Colonic mucosa (tissue), 4 donors: ENCODE measurements around the gene TMEM143. TPM values are rescaled to one million over a fixed set of nuclear protein-coding genes. Genes with fewer than 3 reads are reported as not detected.
"Not testable (repeated sequence)": the region's sequence is repeated elsewhere in the genome, so short reads cannot be mapped to it uniquely, and the experiment has no call there.

ENCODE experiments used
- DNase-seq: peaks from one replicate; pipeline ENCODE4 v3.0.0-alpha.2; 2020
- H3K27ac ChIP-seq: fragments of 200-600 bp; one replicate; pipeline ENCODE4 v1.8.0; 2021
- H3K27me3 ChIP-seq: fragments of 200-600 bp; one replicate; pipeline ENCODE4 v1.8.0; 2021
- H3K36me3 ChIP-seq: fragments of 200-600 bp; one replicate; pipeline ENCODE4 v1.8.0; 2021
- H3K4me1 ChIP-seq: fragments of 200-600 bp; one replicate; pipeline ENCODE4 v1.8.0; 2021; ENCODE audit warnings: mild to moderate bottlenecking
- H3K4me3 ChIP-seq: fragments of 200-600 bp; one replicate; pipeline ENCODE4 v1.8.0; 2021
- H3K9ac ChIP-seq, 2 donors: one replicate each; pipeline ENCODE4 v1.7.0; 2013; ENCODE audit warnings: control low read depth in 2 of 2, low read depth in 2 of 2, low read length in 2 of 2
- H3K9me3 ChIP-seq: fragments of 200-600 bp; one replicate; pipeline ENCODE4 v1.8.0; 2021
- CTCF ChIP-seq: fragments of 200-600 bp; IDR thresholded peaks from one replicate; pipeline ENCODE4 v1.8.0; 2022; ENCODE audit warnings: antibody characterized with exemption, mild to moderate bottlenecking
- intact Hi-C: fragments of 100-400 bp; cut with DNase I; formaldehyde crosslinking; loops from one replicate; pipeline ENCODE4 v1.14.1; 2022
- total RNA-seq, 2 donors: library from RNA; stranded (reverse); fragmentation: NEBNext Ultra II Directional in 1 of 2; extraction: Animal tissue kit (Norgen Biotek cat#: 25700) in 1 of 2; gene quantifications; one replicate each; pipeline ENCODE4 v1.2.1, GENCODE V29; 2021
- donor health status: healthy.
- donor health status: DM: no; HTN: no; CAD: no.
- donor health status: DM: no; HTN: no; CAD: no.

Gene TMEM143
- total RNA-seq, 2 donors from 2014 or later = 8.9 to 18.2 TPM

GRCh38 chr19:48392860-48393558, 29.3 kb upstream of the TMEM143 start:
- no peak for DNase-seq
- TF ChIP-seq CTCF = no peak
- Histone ChIP-seq H3K36me3 (peaks cover 5% of the 10 kb centered on the region), H3K4me3 (no peak overlapping the region), H3K27me3 (peaks cover 47% of the 10 kb centered on the region), H3K9ac (no peak overlapping the region), H3K9me3 (no peaks in the 10 kb centered on the region), H3K27ac (no peak overlapping the region), H3K4me1 (no peaks in the 10 kb centered on the region)
- intact Hi-C loops = loop anchor here (5.0 to 10.0 kb wide), 3 partner anchors 41 to 192 kb away; no protein-coding TSS in a partner anchor

- H3K4me3 ChIP-seq, H3K36me3 ChIP-seq, H3K9ac ChIP-seq, H3K9me3 ChIP-seq, DNase-seq, H3K4me1 ChIP-seq, H3K27ac ChIP-seq: not testable (repeated sequence)
- intact Hi-C loops = loop anchor here (5.0 to 10.0 kb wide), 3 partner anchors 40 to 193 kb away; no protein-coding TSS in a partner anchor
- peaks cover 46% of the 10 kb centered on the region for H3K27me3 ChIP-seq
Observed at GRCh38 chr19:48392006-48392344, 28.2 kb upstream of the TMEM143 start.

GRCh38 chr19:48391100-48392005, 27.6 kb upstream of the TMEM143 start, which contains the start of gene KDELR1:
Gene KDELR1, minus strand, starts transcription at chr19:48391551. Its CDS starts 193 bp downstream, at chr19:48391358.
- Histone ChIP-seq H3K27me3 (peaks cover 40% of the 10 kb centered on the region), H3K4me3 (peak within 1 kb of the TSS; percentile 98), H3K9ac (peak within 1 kb of the TSS; percentile 99 to 100), H3K27ac (peak within 1 kb of the TSS; percentile 89), H3K4me1 (no peaks in the 10 kb centered on the region), H3K9me3 (no peaks in the 10 kb centered on the region), H3K36me3 (peaks cover 6% of the 10 kb centered on the region)
- TF ChIP-seq CTCF = peak; percentile 83
- intact Hi-C loops = loop anchor here (5.0 to 10.0 kb wide), 3 partner anchors 39 to 193 kb away; no protein-coding TSS in a partner anchor
- DNase-seq = peak; percentile 82

GRCh38 chr19:48390188-48391099, 26.7 kb upstream of the TMEM143 start:
- Histone ChIP-seq H3K4me3 (peak overlapping the region; percentile 98), H3K4me1 (no peaks in the 10 kb centered on the region), H3K27ac (peak overlapping the region; percentile 89), H3K36me3 (peaks cover 7% of the 10 kb centered on the region), H3K27me3 (peaks cover 31% of the 10 kb centered on the region), H3K9ac (peak overlapping the region; percentile 99 to 100), H3K9me3 (no peaks in the 10 kb centered on the region)
- TF ChIP-seq CTCF = peak; percentile 67
- intact Hi-C loops = loop anchor here (5.0 to 10.0 kb wide), 3 partner anchors 38 to 194 kb away; no protein-coding TSS in a partner anchor
- DNase-seq = peak; percentile 67

- TF ChIP-seq CTCF = no peak
- Histone ChIP-seq H3K9ac (no peak overlapping the region), H3K27ac (no peak overlapping the region), H3K36me3 (peaks cover 25% of the 10 kb centered on the region), H3K9me3 (no peaks in the 10 kb centered on the region), H3K4me3 (no peak overlapping the region), H3K4me1 (no peaks in the 10 kb centered on the region), H3K27me3 (no peaks in the 10 kb centered on the region)
- intact Hi-C loops = no loop called here
- no peak for DNase-seq
Observed at GRCh38 chr19:48386981-48387380, 23.2 kb upstream of the TMEM143 start.
